Cerebellar cortex (tissue), 1 donor: ENCODE data around the gene ROR1.

Experiments
- DNase-seq: peaks from one replicate; pipeline ENCODE4 v3.0.0-alpha.2; 2015; ENCODE audit warnings: low spot score

Gene ROR1

DNA sequence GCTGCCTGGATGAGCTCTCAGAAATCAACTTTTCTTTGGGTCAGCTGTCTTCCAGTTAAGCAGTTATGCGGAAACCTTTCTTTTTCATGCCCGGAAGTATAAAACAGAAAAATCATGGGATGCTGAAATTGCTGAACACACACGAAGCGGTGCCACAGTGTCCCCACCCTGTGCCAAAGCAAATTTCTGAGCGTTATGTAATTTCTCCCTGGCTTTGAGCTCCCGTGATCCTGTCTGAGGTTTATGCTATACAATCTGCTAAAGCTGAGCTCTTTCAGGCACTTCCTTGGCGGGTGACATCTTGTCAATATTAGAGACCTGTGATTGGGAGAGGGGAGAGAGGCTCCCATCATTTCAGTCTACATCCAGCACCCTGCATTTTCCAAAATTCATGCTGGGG, 201.7 kb downstream of the ROR1 start:
- peak; percentile 10 for DNase-seq

DNA sequence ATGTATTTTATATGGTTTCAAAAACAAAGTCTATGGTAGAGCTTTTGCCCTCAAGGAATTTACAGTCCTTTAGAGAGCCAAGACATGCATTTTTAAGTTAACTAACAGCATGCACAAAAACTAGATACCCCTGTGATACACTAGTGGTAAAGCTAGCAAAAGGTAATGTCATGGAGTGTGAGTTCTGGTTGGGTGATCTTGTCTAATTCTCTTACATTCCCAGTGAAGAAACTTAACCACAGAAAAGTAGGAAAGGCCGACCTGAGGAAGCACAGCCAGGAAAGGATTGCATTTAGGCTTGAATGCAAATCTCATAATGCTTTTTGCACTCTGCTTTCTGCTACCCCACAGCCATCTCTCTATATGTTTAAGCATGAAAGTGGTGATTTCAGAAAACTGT, 202.2 kb downstream of the ROR1 start:
- DNase-seq, result no peak

DNA sequence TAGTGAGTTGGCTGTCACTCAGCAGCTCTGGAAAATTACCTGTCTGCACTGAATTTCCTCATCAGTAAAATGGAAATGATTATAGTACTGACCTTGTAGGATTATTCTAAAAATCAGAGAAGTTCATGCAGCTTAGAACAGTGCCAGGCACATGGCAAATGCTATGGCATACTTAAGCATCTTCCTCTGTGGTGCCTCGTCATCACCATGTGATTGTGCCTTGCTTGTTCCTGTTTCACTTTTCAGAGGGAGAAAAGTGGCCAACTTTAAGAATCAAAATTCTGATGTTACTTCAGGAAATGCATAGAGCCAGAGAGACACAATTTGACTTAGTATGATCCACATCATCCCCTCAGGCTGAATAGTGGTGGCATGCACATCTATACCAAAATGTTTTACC, 203.6 kb downstream of the ROR1 start:
- no peak for DNase-seq

DNA sequence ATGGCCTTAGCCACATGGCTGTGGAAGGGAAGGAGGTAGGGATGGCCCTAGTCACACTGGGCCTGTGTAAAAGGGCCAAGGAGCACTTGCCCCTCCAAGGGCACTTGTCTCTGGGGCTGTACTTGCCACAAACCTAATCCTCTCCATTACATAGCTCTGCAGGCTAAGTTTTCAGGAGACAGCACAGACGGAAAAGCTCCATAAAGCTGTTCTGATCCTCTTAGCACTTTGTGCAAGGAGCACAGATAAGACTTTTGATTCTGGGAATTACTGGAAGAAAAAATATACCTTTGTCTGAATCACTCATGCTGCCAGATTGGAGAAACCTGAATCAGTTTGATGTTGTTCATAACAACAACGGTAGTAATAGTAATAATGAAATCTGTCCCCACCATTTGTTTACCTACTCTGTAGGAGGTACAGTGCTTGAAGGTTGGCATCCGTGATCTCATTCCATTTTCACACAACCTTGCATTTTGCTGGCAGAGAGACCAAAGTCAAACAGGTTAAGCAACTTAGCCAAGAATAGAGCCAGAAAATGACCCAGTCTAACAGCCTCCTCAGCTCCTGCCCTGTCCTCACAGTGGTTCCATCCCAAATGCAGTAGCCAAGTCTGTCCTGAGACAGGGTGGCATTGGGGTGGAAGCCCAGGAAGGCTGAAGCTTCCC, 207.1 kb downstream of the ROR1 start:
- DNase-seq, result no peak

DNA sequence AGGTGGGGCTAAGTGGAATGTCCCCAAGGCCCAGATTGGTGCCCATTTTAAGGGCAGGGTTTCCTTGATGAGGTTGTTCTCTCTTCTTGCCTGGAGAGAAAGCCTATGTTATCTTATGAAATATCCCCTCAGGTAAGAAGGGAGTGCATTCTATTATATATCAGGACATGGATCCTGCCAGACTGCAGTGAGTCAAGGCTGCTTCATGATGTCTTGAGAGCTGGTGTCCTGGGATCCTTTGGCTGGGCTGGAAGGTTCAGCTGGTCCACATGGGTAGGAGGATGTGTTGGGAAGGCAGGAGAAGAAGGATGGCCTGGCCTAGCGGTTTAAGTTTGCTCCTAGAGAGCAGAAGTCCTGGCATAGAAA, 207.6 kb downstream of the ROR1 start:
- no peak for DNase-seq

DNA sequence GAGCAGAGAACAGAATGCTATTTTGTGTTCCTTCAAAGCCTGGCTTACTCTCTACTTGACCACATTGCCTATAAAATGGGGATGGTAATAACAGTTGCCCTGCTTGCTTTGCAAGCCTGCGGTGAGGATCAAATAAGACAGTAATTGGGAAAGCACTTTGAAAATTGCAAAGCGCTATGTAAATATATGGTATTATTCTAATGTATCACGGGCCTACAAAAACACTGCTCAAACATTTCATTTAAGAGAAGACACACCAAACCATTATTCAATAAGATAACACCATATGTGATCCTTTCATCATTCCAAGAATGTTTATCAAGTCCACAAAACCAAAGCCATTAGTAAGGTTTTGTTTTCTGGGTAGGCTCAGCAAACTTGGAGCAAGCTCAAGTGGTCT, 208.4 kb downstream of the ROR1 start:
- no peak for DNase-seq

DNA sequence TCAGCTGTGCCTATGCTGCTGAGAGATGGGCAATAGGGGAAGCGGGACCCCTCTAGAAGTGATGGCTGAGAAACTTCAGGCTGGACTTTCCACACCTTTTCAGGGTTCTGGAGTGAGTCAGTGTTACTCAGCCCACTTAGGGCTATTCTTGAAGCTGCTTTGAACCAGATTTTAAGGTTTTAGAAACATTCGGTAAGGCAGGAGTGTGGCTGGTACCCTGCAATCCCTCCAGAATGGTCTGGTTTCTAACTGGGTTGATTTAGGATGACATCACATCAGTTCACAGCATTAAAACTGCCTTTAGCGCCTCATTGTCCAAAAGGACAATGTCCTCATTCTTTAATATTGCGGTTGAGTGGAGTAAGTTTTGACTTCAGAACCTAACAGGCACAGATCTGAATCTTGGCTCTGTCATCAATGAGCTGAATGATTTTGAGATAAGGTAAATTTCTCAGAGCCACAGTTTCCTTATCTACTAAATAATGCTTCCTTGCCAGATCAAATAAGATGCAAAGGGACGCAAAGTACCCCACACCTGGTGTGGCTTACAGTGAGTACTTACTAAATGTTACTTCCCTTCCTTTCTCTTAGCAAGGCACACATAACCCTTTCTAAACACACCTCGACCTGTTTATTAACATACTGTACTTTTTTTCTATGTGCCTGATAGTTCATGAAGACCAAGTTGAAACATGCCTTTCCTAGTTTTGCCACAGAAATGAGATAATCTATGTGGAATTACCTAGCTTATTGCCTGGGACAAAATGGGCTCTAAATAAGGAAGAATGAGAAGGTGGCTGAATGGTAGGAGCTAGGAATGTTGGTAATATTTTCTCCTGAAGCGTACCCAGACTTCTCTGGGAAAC, 209.8 kb downstream of the ROR1 start:
- DNase-seq, result no peak

DNA sequence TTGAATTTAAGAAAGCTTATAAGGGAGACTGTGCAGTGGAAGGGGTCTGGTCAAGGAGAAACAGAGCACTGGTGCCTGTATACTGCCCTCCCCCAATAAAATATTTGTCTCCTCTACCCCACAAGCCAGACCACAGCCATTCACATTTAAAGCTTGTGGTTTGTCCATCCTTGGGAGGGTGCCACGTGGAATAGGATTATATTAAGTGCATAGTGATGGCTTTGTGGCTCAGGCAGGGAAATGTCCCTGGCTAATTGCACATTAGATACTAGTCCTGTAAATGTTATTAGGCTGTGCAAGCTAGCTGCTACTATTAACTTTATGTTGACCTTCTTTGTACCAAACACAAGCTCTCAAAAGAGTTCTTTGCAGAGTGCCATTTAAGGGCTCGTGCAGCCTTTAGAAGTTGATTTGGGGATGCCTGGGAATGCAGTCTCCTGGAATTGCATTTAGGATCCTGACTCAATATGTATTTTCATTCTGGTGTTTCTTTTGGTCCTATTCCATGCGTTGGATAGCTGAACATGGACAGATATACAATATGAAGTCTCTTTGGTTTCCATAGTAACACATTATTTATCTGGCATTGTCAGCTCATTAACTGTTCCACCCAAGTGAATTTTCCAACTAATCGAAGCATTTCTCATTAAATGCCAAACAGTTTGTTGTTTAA, 210.6 kb downstream of the ROR1 start:
- no peak for DNase-seq

DNA sequence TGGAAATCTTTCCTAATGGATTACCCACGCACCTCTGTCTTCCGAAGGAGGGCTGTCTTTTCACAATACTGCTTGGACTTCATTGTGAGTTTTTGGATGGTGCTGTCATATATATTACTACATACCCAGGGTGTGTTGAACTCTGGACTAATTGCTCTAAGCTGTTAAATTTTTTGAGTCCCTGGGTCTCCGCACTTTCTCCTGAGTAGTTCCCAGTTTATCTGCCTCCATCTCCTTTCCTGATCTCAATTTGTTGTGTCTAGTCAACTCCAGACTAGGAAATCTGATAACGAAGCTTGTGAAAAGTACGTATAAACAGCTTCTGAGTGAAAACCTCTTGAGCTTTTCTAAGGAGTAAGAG, 211.1 kb downstream of the ROR1 start:
- no peak for DNase-seq

DNA sequence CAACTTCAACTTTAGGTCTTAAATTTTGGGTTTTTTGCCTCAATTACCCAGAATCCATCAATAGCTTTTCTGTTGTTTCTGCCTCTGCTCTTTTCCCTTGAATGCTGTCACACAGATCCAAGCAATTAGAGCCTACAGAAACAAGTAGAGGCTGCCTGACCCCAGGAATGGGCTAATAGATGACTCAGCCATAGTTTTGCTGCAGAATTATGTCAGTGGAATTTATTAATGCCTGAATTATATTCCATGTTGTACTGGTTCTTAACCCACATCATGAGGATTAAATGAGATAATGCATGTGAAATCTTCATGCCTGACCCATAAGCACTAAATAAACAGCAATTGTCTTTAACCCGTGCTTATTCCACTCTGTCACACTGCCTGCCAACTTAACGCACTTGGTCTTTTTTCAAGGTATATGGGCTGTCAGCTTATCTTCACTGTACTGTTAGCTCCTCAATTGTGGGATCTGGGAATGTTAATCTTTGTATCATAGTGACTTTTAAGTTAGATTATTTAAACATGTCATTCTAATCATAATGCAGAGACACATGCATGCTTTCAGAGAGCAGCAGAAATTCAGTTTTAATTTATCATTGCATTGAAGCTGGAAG, 213.3 kb downstream of the ROR1 start:
- DNase-seq, result no peak

DNA sequence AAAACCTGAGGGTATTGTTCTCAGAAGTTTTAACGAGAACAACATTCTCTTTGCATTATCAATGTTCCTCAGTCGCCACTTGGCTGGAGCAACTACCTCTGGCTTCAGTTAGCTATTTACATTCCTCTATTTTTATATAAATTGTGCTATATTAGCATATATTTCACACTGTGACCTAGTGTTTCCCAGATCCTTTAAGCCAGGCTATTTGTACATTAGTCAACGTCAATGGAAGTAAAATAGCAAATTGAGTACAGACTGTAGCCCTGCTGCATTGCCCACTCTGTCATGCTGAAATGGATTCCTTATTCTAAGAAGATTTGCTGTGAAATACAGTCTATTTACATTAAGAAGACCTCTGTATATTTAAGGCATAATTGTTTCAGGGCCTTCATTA, 213.8 kb downstream of the ROR1 start:
- no peak for DNase-seq

DNA sequence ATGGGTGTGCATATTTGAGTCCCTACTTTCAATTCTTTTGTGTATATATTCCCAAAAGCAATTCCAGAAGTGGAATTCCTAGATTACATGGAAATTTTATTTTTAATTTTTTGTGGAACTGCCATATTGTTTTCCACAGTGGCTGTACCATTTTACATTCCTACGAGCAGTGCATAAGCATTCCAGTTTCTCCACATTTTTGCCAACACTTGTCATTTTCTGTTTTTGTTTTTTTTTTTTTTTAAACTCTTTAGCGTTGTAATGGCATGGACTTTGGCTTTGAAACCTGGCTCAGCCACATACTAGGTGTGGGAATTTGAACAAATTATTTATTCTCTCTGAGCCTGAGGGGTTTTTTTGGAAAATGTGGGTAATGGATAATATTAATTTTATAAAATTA, 215.1 kb downstream of the ROR1 start:
- DNase-seq, result no peak

DNA sequence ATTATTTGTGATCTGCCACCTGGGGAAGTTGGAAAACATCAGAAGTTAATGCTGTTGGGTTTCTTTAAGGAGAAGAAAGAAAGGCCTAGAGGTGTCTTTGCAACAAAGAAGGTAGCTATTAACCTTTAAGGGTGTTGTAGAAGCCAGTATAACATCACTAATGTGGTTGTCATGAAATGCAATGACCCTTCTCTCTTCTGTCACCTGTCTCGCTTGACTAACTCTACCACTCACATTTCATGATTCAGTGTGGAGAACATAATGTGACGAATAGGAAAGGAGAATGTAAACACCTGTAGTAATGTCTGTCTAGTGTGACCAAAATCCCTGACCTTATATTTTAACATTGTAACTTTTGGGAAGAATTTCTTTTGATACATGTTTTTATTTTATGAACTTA, 217.9 kb downstream of the ROR1 start:
- no peak for DNase-seq

DNA sequence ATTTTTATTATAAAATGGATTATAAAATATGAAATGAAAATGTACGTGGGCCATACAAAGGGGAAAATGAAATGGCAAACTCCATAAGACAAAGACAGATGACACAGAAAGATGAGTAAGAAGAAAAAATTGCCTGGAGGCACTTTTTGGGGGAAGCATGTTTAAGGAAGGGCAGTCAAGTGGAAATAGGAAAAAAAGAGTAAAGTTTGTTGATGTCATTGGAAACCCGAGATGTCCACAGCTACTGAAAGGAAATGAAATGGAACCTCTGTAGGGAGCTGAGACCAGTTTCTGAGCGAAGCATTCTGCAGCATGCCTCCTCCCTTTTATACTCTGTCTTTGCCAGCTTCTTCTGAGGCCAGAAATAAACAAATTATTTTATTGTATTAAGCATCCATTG, 226.2 kb downstream of the ROR1 start:
- no peak for DNase-seq

DNA sequence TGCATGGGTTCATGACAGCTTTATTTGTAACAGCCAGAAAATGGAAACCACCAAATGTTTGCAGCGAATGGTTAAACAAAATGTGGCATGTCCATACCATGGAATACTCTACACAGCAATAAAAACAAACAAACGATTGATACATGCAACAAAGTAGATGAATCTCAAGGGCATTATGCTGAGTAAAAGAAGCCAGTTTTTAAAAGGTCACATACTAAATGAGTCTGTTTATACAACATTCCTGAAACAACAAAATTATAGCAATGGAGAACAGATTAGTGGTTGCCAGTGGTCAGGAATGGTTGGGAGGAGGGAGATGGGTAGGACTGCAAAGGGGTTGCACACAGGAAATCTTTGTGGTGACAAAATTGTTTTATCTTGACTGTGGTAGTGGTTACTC, 227.2 kb downstream of the ROR1 start:
- no peak for DNase-seq

DNA sequence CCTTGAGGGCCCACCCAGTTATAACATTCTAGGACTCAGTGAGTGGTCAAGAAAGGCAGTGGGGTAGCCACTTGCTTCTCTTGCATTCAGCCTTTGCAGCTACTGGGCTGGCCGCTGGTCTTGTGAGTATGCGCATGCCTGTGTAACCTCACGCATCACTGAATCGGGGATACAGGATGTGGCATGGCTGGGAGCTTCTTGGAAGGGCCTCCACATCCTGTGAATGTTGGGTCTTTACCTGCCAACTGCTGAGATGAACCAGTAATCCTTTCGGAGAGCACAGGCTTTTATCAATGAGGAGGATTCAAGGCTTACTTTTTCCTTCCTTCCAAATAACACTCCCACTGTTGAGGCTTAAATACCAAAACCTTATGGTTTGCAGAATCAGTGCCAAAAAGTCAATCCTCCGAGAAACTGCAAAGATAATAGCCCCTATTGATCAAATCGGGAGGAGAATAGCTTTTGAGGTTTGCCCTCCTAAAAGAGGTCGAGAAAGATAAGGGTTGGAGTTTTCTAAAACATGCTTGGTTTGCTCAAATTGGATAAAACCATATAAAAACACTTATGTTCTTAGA, 230.7 kb downstream of the ROR1 start:
- DNase-seq, result peak; percentile 10

DNA sequence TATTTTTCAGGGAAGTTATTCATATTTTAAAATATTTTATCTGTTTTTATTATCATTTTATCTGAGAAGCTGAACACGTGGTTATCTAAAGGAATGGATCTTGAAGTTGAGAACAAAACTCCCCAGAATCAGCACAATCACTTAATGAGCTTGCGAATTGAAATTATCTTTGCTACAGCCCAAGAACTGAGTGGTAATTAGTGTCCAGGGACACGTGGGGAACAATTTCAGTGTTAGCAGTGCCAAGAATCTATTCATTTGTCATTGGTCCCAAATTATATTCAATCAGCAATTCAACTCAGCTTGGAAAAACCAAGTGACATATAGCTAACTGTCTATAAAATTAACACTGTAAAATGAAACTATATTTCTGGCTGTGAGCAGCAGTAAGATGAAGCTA, 232.0 kb downstream of the ROR1 start:
- peak; percentile 5 for DNase-seq

DNA sequence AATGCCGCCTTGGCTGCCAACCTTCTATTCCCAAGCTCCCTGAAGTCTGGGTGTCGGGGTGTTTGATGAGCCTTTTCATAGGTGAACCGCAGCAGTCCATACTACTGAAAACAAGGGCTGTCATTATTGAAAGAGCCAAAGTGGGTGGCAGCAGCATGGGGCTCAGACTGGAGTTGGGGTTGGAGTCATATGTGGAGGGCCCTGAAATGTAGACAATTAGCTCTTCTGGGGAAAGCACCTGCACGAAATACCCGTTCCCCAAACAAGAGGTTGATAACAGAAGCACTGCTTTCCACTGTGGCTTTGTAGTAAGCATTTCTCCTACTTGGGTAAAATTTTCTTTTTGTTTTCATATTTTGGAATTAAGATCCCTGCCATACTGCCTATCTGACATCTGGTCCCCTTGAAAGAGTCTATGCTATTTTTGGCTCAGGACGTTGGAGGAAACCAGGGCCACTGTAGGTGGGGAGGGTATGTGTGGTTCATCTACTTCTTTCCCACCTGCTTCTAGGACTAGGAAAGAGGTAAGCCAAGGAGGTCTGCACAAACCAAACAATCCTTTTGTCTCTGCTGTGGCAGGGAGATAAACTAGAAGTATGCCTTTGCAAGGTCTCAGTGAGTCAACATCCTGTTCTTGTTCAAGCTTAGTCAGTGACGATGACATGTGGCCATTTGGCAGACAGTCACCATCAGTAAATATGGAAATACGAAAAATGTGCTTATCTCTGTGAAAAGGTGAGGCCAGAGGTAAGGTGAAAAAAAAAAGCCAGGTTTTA, 232.6 kb downstream of the ROR1 start:
- peak; percentile 58 for DNase-seq

DNA sequence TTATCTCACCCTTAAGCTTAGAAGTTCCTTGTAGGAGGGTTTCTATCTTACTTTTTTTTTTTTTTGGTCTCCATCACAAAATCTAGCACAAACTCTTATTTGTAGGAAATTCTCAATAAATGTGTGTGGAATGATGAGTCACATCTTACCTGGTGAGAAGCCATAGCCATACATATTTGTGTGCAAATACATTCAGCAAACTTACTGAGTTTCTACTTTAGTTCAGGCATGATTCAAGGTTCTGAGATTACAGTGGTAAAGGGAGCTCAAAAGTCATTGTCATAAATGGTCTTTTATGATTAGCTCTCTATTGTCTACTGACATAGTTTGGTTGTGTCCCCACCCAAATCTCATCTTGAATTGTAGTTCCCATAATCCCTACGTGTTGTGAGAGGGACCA, 236.5 kb downstream of the ROR1 start:
- DNase-seq, result no peak

DNA sequence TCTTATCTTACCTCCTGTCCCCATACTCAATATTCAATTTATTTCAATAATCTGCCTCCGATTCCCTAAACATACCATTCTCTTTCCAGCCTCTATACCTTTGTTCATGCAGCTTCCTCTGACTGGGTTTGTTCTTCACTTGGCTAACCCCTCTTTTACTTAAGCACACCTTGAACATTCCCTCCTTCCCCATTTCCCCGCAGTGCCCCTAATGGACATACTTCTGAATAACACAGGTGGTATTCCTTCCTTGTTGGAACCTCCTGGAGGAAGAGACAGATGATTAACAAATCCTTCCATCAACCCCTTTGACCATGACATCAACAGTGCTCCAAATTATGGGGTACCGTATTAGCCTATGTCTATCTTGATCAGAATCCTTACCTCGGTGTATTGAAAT, 239.6 kb downstream of the ROR1 start:
- DNase-seq, result no peak

DNA sequence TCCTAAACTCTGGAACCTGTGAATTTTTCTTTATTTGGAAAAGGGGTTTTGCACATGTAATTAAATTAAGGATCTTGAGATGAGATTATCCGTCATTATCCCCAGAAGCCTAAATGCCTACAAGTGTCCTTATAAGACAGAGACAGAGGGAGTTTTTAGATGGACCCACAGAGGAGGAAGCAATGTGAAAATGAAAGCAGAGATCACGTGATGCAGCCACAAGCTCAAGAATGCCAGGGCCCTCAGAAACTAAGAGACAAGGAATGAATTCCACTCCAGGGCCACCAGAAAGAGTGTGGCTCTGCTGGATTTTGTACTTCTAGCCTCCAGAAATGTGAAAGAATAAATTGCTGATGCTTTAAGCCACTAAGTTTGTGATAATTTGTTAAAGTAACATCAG, 246.0 kb downstream of the ROR1 start:
- DNase-seq, result no peak

DNA sequence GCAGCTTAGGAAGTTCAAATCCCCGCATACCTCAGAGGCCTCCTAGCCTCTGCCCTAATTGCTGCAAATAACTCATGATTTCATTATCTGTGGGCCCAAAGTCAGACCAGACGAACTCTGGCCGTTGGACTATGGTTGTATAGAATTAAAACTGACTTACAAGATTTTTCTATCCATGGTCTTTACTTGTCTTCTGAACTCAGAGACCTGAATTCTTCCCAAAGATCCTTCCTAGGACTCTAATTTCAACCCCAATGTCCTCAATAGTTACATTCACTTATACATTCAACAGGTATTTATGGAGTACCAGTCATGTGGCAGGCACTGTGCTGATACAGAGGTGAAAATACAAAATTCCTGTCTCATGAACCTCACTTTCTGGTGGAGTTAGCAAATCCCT, 247.2 kb downstream of the ROR1 start:
- DNase-seq, result no peak
